A673 (cell line): ENCODE data around the gene TBCE. TPM values are rescaled to one million over a fixed set of nuclear protein-coding genes. Genes with fewer than 3 reads are reported as not detected.

ENCODE experiments used
- BruUV-seq: library from RNA; stranded (reverse); fragments of 400-500 nt; replicated peaks from 2 replicates; lab custom pipeline; 2021; lab: Mats Ljungman, UMichigan
- CTCF ChIA-PET: fragments of 300-600 bp; sonication (Branson Sonifier 250); formaldehyde crosslinking; loops from one replicate; lab custom pipeline; 2022; ENCODE audit warnings: antibody characterized with exemption; lab: Charles Lee
- POLR2A ChIA-PET: fragments of 300-600 bp; sonication (Branson Sonifier 250); formaldehyde crosslinking; loops from one replicate; lab custom pipeline; 2022; ENCODE audit warnings: antibody characterized with exemption; ENCODE audit not compliant: low non-redundant PET; lab: Charles Lee
- DNase-seq: peaks from one replicate; pipeline ENCODE4 v3.0.0-alpha.2; 2015; ENCODE audit warnings: low spot score
- H3K27ac ChIP-seq: fragments of 200-600 bp; sonication (generic); 2 replicates; pipeline ENCODE4 v1.5.1; 2016; ENCODE audit warnings: mixed run types, low read depth, mild to moderate bottlenecking, mixed read lengths, antibody characterized with exemption, low read length; ENCODE audit not compliant: poor library complexity, severe bottlenecking
- H3K27me3 ChIP-seq: fragments of 200-600 bp; sonication (generic); replicated peaks from 2 replicates; pipeline ENCODE4 v1.6.1; 2017; ENCODE audit warnings: mixed run types, low read depth, mild to moderate bottlenecking, mixed read lengths, antibody characterized with exemption, low read length; ENCODE audit not compliant: insufficient read depth, poor library complexity
- H3K36me3 ChIP-seq: fragments of 200-600 bp; sonication (generic); 2 replicates; pipeline ENCODE4 v1.6.1; 2016; ENCODE audit warnings: mixed run types, mild to moderate bottlenecking, mixed read lengths, antibody characterized with exemption, low read length; ENCODE audit not compliant: insufficient read depth, poor library complexity, severe bottlenecking
- H3K4me1 ChIP-seq: fragments of 200-600 bp; sonication (generic); 2 replicates; pipeline ENCODE4 v1.6.1; 2017; ENCODE audit warnings: mixed run types, mild to moderate bottlenecking, mixed read lengths, antibody characterized with exemption, low read length; ENCODE audit not compliant: insufficient read depth, poor library complexity, severe bottlenecking
- H3K4me3 ChIP-seq: fragments of 200-600 bp; sonication (generic); 2 replicates; pipeline ENCODE4 v1.5.1; 2016; ENCODE audit warnings: low read depth, mixed run types, mild to moderate bottlenecking, mixed read lengths, low read length; ENCODE audit not compliant: poor library complexity, severe bottlenecking
- H3K9me3 ChIP-seq: fragments of 200-600 bp; sonication (generic); 2 replicates; pipeline ENCODE4 v1.6.1; 2016; ENCODE audit warnings: mixed run types, low read depth, mild to moderate bottlenecking, mixed read lengths, antibody characterized with exemption, low read length; ENCODE audit not compliant: poor library complexity, severe bottlenecking
- EZH2 ChIP-seq: fragments of 200-600 bp; sonication (generic); IDR thresholded peaks from 2 replicates; pipeline ENCODE4 v1.6.1; 2017; ENCODE audit warnings: borderline replicate concordance, low read depth, mild to moderate bottlenecking, mixed read lengths, antibody characterized with exemption, low read length; ENCODE audit not compliant: poor library complexity, severe bottlenecking
- intact Hi-C: fragments of 100-400 bp; cut with micrococcal nuclease; formaldehyde crosslinking; loops from one replicate; pipeline ENCODE4 v1.10.0; 2022; ENCODE audit not compliant: unreplicated experiment
- total RNA-seq: library from RNA; stranded (reverse); gene quantifications from 2 replicates; pipeline ENCODE4 v1.2.3, GENCODE V29; 2021
- TF ChIP-seq, protein P1 (sequence below): fragments of 300-800, 200-600 bp; sonication (generic); conservative IDR thresholded peaks from 2 replicates; pipeline ENCODE4 v1.5.1; 2017; ENCODE audit warnings: low read depth, mild to moderate bottlenecking, antibody characterized with exemption, low read length, moderate library complexity, mixed read lengths

TBCE gene
- total RNA-seq, 1 experiment from 2014 or later, result 26.3 TPM

DNA sequence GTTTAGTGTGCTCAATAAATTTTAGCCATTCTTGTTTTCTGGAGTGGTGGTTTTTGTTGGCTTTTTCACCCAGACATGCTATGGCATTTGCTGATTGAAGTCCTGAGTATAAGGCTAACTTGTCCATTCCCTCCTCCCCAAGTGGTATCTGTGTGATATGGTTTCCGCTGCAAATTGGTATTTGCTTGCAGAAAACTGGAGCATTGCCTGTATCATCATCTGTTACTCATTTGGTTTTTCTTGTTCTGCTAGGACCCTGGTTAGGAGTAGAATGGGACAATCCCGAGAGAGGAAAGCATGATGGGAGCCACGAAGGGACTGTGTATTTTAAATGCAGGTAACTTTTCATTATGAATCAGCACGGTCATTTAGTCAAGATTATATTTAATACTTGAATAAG is 34.0 kb downstream of the TBCE start:
- no peaks in the 10 kb centered on the region for H3K4me1 ChIP-seq
- POLR2A ChIA-PET, result no interaction called here
- intact Hi-C loops, result no loop called here
- no peak overlapping the region for H3K4me3 ChIP-seq
- no peaks in the 10 kb centered on the region for H3K36me3 ChIP-seq
- CTCF ChIA-PET, result no interaction called here
- H3K27me3 ChIP-seq, result no peaks in the 10 kb centered on the region
- BruUV-seq, result no TSS peak
- TF ChIP-seq EZH2, result no peak
- TF ChIP-seq, protein P1, sequence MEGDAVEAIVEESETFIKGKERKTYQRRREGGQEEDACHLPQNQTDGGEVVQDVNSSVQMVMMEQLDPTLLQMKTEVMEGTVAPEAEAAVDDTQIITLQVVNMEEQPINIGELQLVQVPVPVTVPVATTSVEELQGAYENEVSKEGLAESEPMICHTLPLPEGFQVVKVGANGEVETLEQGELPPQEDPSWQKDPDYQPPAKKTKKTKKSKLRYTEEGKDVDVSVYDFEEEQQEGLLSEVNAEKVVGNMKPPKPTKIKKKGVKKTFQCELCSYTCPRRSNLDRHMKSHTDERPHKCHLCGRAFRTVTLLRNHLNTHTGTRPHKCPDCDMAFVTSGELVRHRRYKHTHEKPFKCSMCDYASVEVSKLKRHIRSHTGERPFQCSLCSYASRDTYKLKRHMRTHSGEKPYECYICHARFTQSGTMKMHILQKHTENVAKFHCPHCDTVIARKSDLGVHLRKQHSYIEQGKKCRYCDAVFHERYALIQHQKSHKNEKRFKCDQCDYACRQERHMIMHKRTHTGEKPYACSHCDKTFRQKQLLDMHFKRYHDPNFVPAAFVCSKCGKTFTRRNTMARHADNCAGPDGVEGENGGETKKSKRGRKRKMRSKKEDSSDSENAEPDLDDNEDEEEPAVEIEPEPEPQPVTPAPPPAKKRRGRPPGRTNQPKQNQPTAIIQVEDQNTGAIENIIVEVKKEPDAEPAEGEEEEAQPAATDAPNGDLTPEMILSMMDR, result no peak
- no peaks in the 10 kb centered on the region for H3K9me3 ChIP-seq
- no peak for DNase-seq
- no peak overlapping the region for H3K27ac ChIP-seq

GRCh38 chr1:235402457-235403200 is 35.4 kb downstream of the TBCE start:
- intact Hi-C loops, result no loop called here
- BruUV-seq, result no TSS peak
- H3K27ac ChIP-seq, result no peak overlapping the region
- H3K9me3 ChIP-seq, result no peaks in the 10 kb centered on the region
- no peaks in the 10 kb centered on the region for H3K36me3 ChIP-seq
- no peaks in the 10 kb centered on the region for H3K27me3 ChIP-seq
- DNase-seq, result no peak
- no peaks in the 10 kb centered on the region for H3K4me1 ChIP-seq
- ChIA-PET CTCF (no interaction called here), POLR2A (no interaction called here)
- TF ChIP-seq, protein P1, result no peak
- no peak for TF ChIP-seq EZH2
- no peak overlapping the region for H3K4me3 ChIP-seq

DNA sequence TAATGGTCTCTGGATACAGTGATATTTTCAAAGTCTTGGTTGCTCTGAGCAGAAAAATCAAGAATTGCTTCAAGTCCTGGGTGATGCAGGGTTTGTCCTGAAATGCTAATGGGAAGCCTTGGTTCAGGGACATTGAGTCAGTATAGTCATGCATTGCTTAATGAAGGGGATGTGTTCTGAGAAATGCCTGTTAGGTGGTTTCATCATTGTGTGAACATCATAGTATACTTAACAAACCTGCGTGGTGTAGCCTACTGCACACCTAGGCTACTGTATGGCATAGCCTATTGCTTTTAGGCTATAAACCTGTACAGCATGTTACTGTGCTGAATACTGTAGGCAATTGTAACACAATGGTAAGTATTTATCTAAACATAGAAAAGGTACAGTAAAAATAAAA is 36.4 kb downstream of the TBCE start:
- Histone ChIP-seq H3K9me3 (no peaks in the 10 kb centered on the region), H3K27ac (no peak overlapping the region), H3K4me1 (no peaks in the 10 kb centered on the region), H3K27me3 (no peaks in the 10 kb centered on the region), H3K36me3 (no peaks in the 10 kb centered on the region), H3K4me3 (no peak overlapping the region)
- BruUV-seq, result no TSS peak
- TF ChIP-seq, protein P1, result no peak
- TF ChIP-seq EZH2, result no peak
- intact Hi-C loops, result no loop called here
- CTCF ChIA-PET, result no interaction called here
- POLR2A ChIA-PET, result no interaction called here
- DNase-seq, result no peak
